Testis (tissue), 2 donors: ENCODE measurements around the gene CRIP1.

Experiments used
- POLR2A ChIP-seq: fragments of 450-650 bp; IDR thresholded peaks from one replicate; pipeline ENCODE4 v1.6.1; 2017; ENCODE audit warnings: antibody characterized with exemption, mild to moderate bottlenecking, moderate library complexity
- TF ChIP-seq, protein P1 (sequence below), 3 experiments: fragments of 450-650 bp in 2 of 3; fragments of 200-600 bp in 1 of 3; sonication (generic) in 1 of 3; IDR thresholded peaks; one replicate each; pipeline ENCODE4 v1.5.1; 2016 to 2019; ENCODE audit warnings: antibody characterized with exemption in 3 of 3, mild to moderate bottlenecking in 2 of 3, moderate library complexity in 1 of 3

DNA sequence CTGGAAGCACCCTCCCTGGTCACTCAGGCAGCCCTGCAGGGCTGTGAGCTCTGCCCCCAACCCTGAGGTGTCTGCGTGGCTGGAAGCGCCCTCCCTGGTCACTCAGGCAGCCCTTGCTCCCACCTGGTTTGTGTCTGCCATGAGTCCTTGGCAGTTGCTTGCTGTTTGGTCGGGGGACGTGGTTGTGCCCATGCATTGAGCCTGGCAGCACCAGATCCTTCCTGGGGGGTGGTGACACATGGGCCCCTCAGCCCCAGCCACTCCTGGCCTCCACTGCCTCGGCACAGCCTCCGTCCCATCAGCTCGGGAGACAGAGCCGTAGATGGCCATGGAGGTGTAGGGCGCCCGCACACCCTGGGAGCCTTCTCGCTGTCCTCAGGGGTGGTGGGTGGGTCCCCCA, 47.5 kb upstream of the CRIP1 start:
- TF ChIP-seq, protein P1, sequence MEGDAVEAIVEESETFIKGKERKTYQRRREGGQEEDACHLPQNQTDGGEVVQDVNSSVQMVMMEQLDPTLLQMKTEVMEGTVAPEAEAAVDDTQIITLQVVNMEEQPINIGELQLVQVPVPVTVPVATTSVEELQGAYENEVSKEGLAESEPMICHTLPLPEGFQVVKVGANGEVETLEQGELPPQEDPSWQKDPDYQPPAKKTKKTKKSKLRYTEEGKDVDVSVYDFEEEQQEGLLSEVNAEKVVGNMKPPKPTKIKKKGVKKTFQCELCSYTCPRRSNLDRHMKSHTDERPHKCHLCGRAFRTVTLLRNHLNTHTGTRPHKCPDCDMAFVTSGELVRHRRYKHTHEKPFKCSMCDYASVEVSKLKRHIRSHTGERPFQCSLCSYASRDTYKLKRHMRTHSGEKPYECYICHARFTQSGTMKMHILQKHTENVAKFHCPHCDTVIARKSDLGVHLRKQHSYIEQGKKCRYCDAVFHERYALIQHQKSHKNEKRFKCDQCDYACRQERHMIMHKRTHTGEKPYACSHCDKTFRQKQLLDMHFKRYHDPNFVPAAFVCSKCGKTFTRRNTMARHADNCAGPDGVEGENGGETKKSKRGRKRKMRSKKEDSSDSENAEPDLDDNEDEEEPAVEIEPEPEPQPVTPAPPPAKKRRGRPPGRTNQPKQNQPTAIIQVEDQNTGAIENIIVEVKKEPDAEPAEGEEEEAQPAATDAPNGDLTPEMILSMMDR (IDR thresholded peaks at IDR 0.05) = no peak
- TF ChIP-seq POLR2A = no peak
